SH-SY5Y (cell line): Measurements from ENCODE around the gene MSMP.

Experiments used
- GATA2 ChIP-seq: IDR thresholded peaks from 2 replicates; pipeline ENCODE4 v1.6.1; 2011; ENCODE audit warnings: mild to moderate bottlenecking, low read depth, low read length
- GATA3 ChIP-seq: IDR thresholded peaks from 2 replicates; pipeline ENCODE4 v1.6.1; 2011; ENCODE audit warnings: low read depth, mild to moderate bottlenecking, low read length, moderate library complexity

- no peak for TF ChIP-seq GATA3
- TF ChIP-seq GATA2: no peak
These were observed 21.1 kb downstream of the MSMP start for GRCh38 chr9:35732800-35733541.
